ENCODE measurements around the gene P2RY6.

P2RY6 gene

DNA sequence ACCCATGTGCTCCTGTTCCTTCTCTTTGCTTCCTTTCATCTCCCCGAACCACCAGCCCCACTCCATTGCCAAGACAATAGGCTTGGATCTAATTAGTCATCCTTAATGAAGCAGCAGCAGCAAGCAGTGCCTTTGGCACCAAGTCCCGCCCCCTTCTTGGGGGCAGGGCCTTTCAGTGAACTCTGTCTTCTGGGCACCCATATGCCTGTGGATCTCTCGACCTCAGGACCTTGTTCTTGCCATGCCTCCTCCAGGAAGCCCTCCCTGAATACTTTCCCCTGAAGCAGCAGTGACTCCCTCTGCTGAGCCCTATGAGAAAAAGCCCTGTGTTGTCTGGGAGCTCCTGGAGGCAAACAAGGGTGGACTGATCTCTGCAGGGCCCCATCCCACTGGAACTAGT lies 68.0 kb downstream of the P2RY6 start:
- no peak for DNase-seq

DNA sequence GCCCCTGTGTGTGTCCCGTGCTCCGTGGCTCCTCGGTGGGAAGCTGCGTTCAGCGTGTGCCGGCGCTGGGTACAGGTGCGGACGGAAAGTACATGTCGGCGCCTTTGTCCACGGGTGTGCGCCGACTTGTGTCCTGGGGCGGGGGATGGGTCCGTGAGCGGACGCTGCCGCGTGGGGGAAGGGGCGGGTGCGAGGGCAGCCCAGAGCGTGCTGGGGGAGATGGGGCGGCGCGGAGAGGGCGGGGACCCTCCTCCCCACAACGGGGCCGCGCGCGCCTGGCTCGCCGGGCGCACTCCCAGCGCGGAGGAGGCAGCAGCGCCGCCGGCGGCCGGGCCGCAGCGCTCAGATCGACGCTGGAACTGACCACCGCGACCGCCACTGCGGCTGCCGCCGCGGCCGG lies 70.5 kb downstream of the P2RY6 start:
- no peak for DNase-seq

DNA sequence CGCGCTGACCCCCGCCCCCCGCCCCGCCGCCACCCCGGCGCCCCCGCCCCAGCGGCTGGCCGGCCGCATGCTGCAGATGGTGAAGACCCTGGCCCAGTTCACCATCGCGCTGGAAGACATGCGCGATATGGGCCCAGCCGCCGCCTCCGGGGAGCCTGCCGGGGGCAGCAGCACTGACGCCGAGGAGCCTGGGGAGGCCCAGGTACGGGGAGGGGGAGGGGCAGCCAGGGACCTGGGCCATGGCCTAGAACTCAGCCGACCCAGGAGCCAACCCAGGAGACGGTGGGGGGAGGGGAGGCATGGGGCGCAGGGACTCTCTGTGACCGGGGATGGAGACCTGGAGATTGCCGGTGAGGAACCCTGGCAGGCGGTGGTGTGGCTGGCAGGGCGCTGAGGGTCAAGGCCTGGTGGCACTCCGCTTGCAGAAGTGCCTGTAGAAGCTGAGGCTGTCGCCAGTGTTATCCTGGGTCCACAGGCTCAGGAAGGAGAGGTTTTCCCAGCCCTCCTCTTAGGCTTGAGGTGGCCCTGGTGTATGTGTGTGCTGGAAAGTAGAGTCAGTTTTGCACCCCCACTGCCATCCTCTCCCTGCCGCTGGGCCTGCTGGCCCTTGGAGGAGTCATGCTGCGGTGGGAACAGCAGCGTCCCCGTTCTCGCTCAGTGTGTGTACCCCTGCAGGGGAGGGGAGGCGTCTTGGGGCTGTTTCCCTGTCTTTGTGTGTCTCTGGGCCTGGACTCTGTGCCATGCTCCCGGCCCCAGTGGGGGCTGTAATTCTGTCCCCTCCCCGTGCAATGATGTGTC lies 71.1 kb downstream of the P2RY6 start:
- DNase-seq, result no peak

DNA sequence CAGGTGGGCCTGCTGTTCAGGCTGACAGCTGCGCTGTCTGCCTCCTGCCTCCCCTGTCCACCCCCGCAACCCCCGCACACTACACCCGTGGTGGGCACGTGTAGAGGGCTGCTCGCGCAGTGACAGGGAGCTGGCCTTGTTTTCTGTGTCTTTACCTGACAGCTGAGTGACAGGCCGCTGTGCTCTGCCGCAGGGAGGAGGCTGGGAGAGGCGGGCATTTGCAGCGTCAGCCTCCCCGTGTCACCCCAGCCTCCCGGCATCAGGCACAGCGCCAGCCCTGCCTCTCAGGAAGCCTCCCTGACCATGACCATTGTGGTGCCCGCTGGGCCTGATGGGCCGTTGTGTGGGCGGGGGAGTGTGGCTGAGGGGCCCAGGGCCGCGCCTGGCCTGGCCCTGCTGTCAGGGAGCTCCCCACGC lies 72.1 kb downstream of the P2RY6 start:
- no peak for DNase-seq

DNA sequence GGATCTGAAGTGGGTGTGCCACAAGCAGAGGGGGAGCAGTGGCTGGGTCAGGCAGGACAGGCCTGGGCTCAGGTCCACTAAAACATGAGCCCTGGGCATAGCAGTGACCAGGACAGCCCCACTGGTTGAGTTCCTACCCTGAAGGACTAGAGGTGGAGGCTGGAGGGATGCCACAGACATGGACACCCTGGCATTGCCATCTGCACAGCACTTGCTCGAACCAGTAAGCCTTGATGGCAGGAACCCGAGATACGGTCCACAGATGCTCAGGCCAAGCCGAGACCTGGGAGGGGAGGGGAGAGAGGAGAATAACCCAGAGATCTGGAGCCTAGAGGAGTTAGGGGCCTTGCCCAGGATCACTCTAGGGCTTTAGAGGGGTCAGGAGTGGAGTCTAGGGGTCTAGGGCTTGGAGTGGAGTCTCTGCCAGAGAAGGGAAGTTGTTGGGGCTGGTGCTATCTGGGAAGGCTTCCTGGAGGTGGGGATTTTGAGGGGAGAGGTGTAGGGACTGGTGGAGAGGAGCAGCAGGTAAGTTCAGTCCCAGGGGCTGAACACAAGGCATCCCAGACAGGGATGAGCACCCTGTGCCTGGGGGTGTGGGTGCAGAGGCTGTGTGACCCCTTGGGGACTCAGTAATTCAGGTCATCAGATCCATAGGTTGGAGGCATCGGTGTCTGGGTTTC lies 73.5 kb downstream of the P2RY6 start:
- DNase-seq, result no peak

DNA sequence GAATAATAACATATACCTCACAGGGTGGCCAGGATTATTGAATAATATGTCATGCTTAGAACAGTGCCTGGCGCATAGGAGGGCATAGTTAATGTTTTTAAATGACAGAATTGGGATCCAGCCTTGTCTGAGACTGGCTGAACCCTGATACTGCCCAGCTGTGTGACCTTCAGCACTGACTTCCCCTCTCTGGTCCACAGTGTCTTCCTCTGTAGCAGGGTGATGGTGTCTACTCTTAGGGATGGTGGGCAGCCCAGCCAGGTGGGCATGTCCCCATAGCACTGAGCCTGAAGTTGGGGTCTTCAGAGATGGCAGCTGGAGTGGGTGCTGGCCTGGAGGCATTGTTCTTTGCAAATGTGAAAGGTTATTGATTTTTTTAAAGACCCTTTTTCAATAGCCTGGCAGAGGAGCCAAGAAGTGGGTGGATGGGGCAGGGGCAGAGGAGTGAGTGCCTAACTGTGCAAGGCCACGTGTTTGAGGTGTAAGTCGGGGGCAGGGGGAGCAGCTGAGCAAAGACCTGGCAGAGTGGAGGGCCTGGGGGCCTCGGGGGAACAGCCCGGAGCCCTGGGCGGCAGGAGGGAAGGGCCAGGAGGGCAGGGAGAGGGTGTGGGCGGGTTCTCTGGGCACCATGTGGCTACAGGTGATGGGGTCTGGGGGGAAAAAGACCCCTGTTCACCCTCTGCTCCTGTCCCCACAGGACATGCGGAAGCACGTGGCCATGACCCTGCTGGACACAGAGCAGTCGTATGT lies 74.2 kb downstream of the P2RY6 start:
- no peak for DNase-seq

DNA sequence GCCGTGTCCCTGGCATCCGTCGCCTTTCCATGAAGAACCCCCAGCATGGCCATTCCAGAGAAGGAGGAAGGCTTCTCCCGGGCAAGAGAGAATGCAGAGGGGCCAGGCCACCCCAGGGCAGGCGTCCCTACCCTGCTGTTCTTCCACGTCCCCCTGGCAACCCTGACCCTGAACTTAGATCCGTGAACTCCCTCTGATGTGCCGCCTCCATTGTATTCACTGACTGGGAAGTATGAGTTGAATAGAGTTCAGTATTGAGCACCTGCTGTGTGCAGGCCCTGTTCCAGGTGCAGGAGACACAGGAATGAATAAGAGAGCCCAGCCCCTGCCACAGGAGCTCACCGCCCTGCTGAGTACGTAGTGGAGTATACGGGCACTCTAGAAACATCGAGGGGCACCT lies 74.9 kb downstream of the P2RY6 start:
- no peak for DNase-seq
